Measurements from ENCODE around the gene NUP85.
"Not testable (repeated sequence)": the region's sequence is repeated elsewhere in the genome, so short reads cannot be mapped to it uniquely, and the experiment has no call there.

NUP85 gene

GRCh38 chr17:75267411-75268232, 62.1 kb downstream of the NUP85 start:
- peak; percentile 90 for DNase-seq (ENCODE audit: low spot score)

- no peak for DNase-seq (ENCODE audit: low spot score)
Observed at GRCh38 chr17:75269844-75270217, 64.4 kb downstream of the NUP85 start.

- DNase-seq (ENCODE audit: low spot score) = peak; percentile 93
Observed at GRCh38 chr17:75270218-75270965, 64.9 kb downstream of the NUP85 start.

- DNase-seq (ENCODE audit: low spot score) = no peak
Observed at GRCh38 chr17:75270966-75271232, 65.4 kb downstream of the NUP85 start, which contains the start of gene MIF4GD. MIF4GD (minus strand) TSS chr17:75271231; CDS start chr17:75270195, 1,036 bp downstream.

GRCh38 chr17:75271233-75271954, 65.9 kb downstream of the NUP85 start:
- peak; percentile 94 for DNase-seq (ENCODE audit: low spot score)

GRCh38 chr17:75271955-75272847, 66.7 kb downstream of the NUP85 start:
- no peak for DNase-seq (ENCODE audit: low spot score)

- DNase-seq (ENCODE audit: low spot score) = no peak
Observed at GRCh38 chr17:75272848-75273184, 67.3 kb downstream of the NUP85 start.

GRCh38 chr17:75273977-75274708, 68.7 kb downstream of the NUP85 start:
- DNase-seq (ENCODE audit: low spot score) = no peak

GRCh38 chr17:75277664-75278071, 72.2 kb downstream of the NUP85 start:
- no peak for DNase-seq (ENCODE audit: low spot score)

GRCh38 chr17:75280189-75280588, 74.7 kb downstream of the NUP85 start:
- not testable (repeated sequence) for DNase-seq (ENCODE audit: low spot score)

- no peak for DNase-seq (ENCODE audit: low spot score)
Observed at GRCh38 chr17:75285123-75285522, 79.6 kb downstream of the NUP85 start.
